ENCODE measurements around the gene KMT2C. TPM values are rescaled to one million over a fixed set of nuclear protein-coding genes. Genes with fewer than 3 reads are reported as not detected.

The KMT2C gene
- total and polyA plus RNA-seq, 10 of the 15 experiments (the other 5 are each of a cell fraction or from before 2014, with no cell fraction given): 3.3 to 45.2 (median 19.2) TPM

DNA sequence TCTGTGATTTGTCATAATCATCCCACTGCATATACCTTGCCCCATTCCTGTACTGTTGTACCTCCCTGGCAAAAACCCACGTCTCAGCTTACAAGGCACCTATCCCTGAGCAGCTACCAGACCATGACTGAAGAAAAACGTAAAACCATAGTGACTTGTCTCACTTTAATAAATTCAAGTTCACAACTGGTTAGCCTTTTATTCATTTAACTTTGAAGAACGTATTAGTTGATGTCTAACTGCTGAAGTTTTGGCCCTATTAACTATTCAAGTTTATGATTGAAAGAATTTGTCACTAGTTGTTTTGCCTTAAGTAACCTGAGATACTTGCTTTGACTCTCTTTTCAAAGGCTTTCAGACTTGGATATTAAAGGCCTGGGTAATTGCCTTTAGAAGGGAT is 350.7 kb downstream of the KMT2C start:
- Histone ChIP-seq H3K9ac (ENCODE audit: control insufficient read depth, insufficient read depth, low read length) (no peak overlapping the region), H3K36me3 (ENCODE audit: control insufficient read depth in 2 of 2, insufficient read depth in 2 of 2, low read length in 1 of 2) (no peaks in the 10 kb centered on the region), H2AFZ (ENCODE audit: control insufficient read depth, low read depth, low read length) (no peak overlapping the region), H3K4me3 (no peak overlapping the region), H3K4me1 (ENCODE audit: control insufficient read depth, insufficient read depth, low read length) (no peaks in the 10 kb centered on the region), H3K9me3 (replicated peaks; ENCODE audit: control insufficient read depth, insufficient read depth, low read length) (peaks cover 6% of the 10 kb centered on the region; the same call in 2 of the 3 replicates), H3K27me3 (replicated peaks in 1 of 2; ENCODE audit: control insufficient read depth in 2 of 2, insufficient read depth in 2 of 2, low read length in 1 of 2) (no peaks in the 10 kb centered on the region), H3K27ac (ENCODE audit: control insufficient read depth, insufficient read depth) (no peak overlapping the region), H4K20me1 (ENCODE audit: control insufficient read depth, insufficient read depth) (no peaks in the 10 kb centered on the region), H3K79me2 (ENCODE audit: control insufficient read depth, insufficient read depth, low read length) (no peaks in the 10 kb centered on the region), H3K4me2 (ENCODE audit: control insufficient read depth, insufficient read depth) (no peak overlapping the region)
- SMC1A ChIA-PET (ENCODE audit: uncharacterized antibody, unreplicated experiment): no interaction called here
- POLR2A ChIA-PET: no interaction called here
- ATAC-seq (no peak), DNase-seq (ENCODE audit: low read depth, low spot score) (no peak), FAIRE-seq (no peak)
- intact Hi-C loops (cut with micrococcal nuclease; ENCODE audit: unreplicated experiment): no loop called here
- BruUV-seq (replicated peaks): no TSS peak
- TF ChIP-seq RBBP5 (conservative IDR thresholded peaks at IDR 0.05): no peak
- no peak for TF ChIP-seq STAT3 (IDR thresholded peaks at IDR 0.05; ENCODE audit: low read depth, low read length)
- no peak for TF ChIP-seq HDAC6 (IDR thresholded peaks at IDR 0.05; ENCODE audit: unreplicated experiment)
- TF ChIP-seq, protein P1, sequence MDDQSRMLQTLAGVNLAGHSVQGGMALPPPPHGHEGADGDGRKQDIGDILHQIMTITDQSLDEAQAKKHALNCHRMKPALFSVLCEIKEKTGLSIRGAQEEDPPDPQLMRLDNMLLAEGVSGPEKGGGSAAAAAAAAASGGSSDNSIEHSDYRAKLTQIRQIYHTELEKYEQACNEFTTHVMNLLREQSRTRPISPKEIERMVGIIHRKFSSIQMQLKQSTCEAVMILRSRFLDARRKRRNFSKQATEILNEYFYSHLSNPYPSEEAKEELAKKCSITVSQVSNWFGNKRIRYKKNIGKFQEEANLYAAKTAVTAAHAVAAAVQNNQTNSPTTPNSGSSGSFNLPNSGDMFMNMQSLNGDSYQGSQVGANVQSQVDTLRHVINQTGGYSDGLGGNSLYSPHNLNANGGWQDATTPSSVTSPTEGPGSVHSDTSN (IDR thresholded peaks at IDR 0.05; ENCODE audit: insufficient replicate concordance, low read depth, low read length): no peak
- TF ChIP-seq, protein P2, sequence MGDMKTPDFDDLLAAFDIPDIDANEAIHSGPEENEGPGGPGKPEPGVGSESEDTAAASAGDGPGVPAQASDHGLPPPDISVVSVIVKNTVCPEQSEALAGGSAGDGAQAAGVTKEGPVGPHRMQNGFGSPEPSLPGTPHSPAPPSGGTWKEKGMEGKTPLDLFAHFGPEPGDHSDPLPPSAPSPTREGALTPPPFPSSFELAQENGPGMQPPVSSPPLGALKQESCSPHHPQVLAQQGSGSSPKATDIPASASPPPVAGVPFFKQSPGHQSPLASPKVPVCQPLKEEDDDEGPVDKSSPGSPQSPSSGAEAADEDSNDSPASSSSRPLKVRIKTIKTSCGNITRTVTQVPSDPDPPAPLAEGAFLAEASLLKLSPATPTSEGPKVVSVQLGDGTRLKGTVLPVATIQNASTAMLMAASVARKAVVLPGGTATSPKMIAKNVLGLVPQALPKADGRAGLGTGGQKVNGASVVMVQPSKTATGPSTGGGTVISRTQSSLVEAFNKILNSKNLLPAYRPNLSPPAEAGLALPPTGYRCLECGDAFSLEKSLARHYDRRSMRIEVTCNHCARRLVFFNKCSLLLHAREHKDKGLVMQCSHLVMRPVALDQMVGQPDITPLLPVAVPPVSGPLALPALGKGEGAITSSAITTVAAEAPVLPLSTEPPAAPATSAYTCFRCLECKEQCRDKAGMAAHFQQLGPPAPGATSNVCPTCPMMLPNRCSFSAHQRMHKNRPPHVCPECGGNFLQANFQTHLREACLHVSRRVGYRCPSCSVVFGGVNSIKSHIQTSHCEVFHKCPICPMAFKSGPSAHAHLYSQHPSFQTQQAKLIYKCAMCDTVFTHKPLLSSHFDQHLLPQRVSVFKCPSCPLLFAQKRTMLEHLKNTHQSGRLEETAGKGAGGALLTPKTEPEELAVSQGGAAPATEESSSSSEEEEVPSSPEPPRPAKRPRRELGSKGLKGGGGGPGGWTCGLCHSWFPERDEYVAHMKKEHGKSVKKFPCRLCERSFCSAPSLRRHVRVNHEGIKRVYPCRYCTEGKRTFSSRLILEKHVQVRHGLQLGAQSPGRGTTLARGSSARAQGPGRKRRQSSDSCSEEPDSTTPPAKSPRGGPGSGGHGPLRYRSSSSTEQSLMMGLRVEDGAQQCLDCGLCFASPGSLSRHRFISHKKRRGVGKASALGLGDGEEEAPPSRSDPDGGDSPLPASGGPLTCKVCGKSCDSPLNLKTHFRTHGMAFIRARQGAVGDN (IDR thresholded peaks at IDR 0.05): no peak
- TF ChIP-seq, protein P3, sequence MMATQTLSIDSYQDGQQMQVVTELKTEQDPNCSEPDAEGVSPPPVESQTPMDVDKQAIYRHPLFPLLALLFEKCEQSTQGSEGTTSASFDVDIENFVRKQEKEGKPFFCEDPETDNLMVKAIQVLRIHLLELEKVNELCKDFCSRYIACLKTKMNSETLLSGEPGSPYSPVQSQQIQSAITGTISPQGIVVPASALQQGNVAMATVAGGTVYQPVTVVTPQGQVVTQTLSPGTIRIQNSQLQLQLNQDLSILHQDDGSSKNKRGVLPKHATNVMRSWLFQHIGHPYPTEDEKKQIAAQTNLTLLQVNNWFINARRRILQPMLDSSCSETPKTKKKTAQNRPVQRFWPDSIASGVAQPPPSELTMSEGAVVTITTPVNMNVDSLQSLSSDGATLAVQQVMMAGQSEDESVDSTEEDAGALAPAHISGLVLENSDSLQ (IDR thresholded peaks at IDR 0.05): no peak
- no peak for TF ChIP-seq MXI1 (IDR thresholded peaks at IDR 0.05; ENCODE audit: low read depth, low read length)
- no peak for TF ChIP-seq TBL1XR1 (IDR thresholded peaks at IDR 0.05; ENCODE audit: low read depth, low read length)
- TF ChIP-seq ZNF207 (IDR thresholded peaks at IDR 0.05; ENCODE audit: borderline replicate concordance): no peak
- CTCF ChIA-PET: no interaction called here
- 59% methylated on average over 3 of the region's 3 CpGs for WGBS (ENCODE audit: insufficient coverage, insufficient replicate concordance, low lambda C conversion rate, missing lambda C conversion rate)
- in situ Hi-C loops (cut with MboI): no loop called here
- RAD21 ChIA-PET (ENCODE audit: unreplicated experiment): no interaction called here

Small RNAs within 50 kb of the gene (small RNA-seq; reads per million reads assigned to genes)
- gene AC104692.1 (not detected), gene AC104692.2 (not detected), gene RF00019 (not detected)

Other genes starting within 250 kb of the KMT2C start
- 15.9 and 17.6 TPM in 2 replicates for gene XRCC2, start 240.1 kb upstream of the KMT2C start, total RNA-seq (2014; rRNA removed)
- 20.3 and 21.4 TPM in 2 replicates for gene XRCC2, start 240.1 kb upstream of the KMT2C start, total RNA-seq (2014; rRNA removed; fragmentation: Illumina TruSeq; extraction: Trizol)
- 10.7 and 12.9 TPM in 2 replicates for gene XRCC2, start 240.1 kb upstream of the KMT2C start, total RNA-seq (2021)
- gene XRCC2, start 240.1 kb upstream of the KMT2C start, polyA plus RNA-seq (2011; rRNA removed): 15.5 and 24.0 TPM in 2 replicates
- gene XRCC2, start 240.1 kb upstream of the KMT2C start, polyA plus RNA-seq (2014; fragmentation: Illumina TruSeq; extraction: Trizol): 20.2 and 26.7 TPM in 2 replicates
- 1 to 10 TPM; 4.8 to 6.3 TPM for gene XRCC2, start 240.1 kb upstream of the KMT2C start, polyA plus RNA-seq (2014; fragmentation: Nextera tagmentation; extraction: Ambion mirVana)
- 14.6 and 14.8 TPM in 2 replicates for gene XRCC2, start 240.1 kb upstream of the KMT2C start, polyA plus RNA-seq (2014; rRNA removed)
- gene XRCC2, start 240.1 kb upstream of the KMT2C start, polyA plus RNA-seq (2016; fragmentation: Nextera tagmentation; extraction: Ambion mirVana): 10 to 100 TPM; 12.1 to 13.1 TPM

Measured in GM12878 (cell line).